HG03039 (cell line): ENCODE data around the gene CRNN.
A peak's percentile ranks its signal among the peaks of the same experiment; 100 is the strongest.

ENCODE experiments used
- ATAC-seq: cut with Tn5 transposase; IDR thresholded peaks from one replicate; pipeline ENCODE4 v1.9.1; 2021; ENCODE audit warnings: mild to moderate bottlenecking, moderate library complexity; ENCODE audit not compliant: unreplicated experiment

The CRNN gene

GRCh38 chr1:152413909-152414308 is at the start of gene CRNN:
Gene CRNN (minus strand): TSS chr1:152414263. CDS start chr1:152412233, 2,030 bp downstream.
- no peak for ATAC-seq

GRCh38 chr1:152462636-152463035 is 48.6 kb upstream of the CRNN start:
- no peak for ATAC-seq

GRCh38 chr1:152461544-152461943 is 47.5 kb upstream of the CRNN start:
- no peak for ATAC-seq

DNA sequence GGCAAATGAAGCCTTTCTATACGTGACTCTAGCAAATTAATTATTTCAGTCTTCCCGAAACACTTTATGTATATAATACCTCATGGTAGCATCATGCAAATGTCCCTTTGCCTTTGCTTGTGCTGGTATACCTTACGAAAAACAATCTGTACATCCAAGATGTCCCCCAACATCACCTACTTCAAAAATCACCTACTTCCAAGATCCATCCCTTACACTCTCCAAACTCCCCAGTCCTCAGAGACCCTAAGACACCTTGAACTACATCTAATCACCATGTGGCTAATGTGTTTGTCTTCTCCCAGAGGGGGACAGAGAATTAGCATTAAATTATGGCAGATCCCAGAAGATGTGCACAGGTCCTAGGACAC is 46.5 kb upstream of the CRNN start:
- ATAC-seq = no peak

GRCh38 chr1:152459596-152460528 is 45.8 kb upstream of the CRNN start:
- peak; percentile 68 for ATAC-seq

DNA sequence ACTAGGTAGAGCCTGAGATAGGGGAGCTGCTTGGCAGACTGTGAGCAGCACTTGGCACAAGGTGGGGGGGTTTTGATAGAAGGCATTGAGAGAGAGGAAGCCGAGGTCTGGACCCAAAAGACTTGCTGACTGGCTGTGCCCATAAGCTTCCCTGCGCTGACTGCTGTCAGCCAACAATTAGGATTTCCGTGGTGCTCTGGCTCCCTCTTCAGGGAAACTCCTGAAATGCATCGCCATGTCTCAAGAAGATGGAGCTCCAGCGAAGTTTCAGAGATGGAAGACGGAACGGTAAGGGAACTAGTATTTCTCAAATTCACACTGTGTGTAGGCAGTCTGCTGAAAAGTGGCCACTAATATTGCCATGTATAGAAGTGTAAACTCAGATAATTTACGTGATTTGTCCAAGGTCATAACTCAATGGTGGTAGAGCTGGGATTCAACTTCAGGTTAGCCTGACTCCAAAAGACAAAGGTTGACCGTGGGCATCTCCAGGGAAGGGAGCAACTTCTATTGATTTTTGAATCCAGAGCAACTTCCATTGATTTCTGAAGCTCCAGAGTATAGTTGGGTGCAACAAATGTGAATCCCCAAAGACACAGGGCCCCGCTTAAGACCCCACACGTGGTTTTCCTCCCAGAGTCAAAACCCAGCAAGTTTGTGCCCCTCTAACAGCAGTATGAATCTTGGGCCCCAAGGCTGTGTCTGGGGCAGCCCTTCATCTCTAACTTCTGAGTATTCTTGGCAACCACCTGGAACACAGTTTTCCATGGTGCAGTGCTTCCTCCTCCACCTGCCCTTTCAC is 44.5 kb upstream of the CRNN start:
- no peak for ATAC-seq

- no peak for ATAC-seq
Measured at GRCh38 chr1:152457561-152457960, 43.5 kb upstream of the CRNN start.

DNA sequence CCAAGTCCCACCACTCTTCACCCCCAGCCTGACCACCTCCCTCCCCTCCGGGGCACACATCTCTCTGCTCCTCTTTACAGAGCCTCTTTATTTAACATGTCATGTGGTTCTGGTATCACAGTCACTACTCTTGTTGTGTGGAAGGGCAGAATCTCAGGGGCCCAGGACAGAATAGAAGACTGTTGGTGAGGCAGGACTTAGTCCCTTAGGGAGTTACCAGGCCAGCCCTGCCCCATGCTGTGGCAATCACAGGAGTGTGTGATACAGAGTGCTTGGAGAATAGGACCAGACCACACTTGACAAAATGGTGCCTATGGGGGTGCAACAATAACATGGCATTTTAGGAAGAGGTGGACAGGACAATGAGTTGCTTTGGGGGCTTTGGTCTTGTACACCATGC is 43.0 kb upstream of the CRNN start:
- ATAC-seq = no peak

- no peak for ATAC-seq
Measured at GRCh38 chr1:152451254-152451653, 37.2 kb upstream of the CRNN start.

GRCh38 chr1:152449661-152450060 is 35.6 kb upstream of the CRNN start:
- no peak for ATAC-seq

GRCh38 chr1:152448496-152448895 is 34.4 kb upstream of the CRNN start:
- no peak for ATAC-seq

DNA sequence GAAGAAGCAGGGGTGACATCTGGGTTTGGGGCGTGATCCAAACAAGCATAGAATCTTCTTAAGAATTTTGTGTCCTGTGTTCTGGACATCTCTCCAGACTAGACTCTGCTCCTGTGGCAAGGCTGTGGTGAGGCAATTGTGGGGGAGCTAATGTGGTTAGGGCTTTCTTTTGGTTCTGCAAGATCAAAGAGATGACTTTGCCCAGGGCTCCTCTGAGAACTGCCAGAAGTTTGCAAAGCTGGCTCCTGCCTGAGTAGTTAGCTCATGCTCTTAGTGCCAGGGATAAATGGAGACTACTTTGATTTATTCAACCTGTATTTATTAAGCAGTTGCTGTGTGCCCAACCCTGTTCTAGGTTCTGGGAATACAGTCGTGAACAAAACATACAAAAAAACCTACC is 34.0 kb upstream of the CRNN start:
- no peak for ATAC-seq

DNA sequence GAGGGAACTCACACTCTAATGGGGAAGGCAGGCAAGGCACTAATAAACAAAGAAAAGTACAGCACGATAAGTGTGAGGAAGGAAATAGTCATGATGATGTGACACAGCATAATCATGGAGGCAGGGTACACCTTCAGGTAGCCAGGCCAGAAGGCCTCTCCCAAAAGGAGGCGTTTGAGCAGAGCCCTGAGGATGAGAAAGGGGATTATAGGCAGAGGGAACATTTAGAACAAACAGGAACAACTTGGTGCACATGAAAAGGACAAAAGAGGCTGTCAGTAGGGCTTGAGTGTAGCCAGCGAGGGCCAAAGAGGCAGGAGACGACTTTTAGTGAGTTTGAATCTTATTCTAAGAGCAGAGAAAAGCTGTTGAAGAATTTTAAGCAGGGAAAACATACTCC is 33.4 kb upstream of the CRNN start:
- no peak for ATAC-seq

- no peak for ATAC-seq
Measured at GRCh38 chr1:152444045-152444444, 30.0 kb upstream of the CRNN start.

DNA sequence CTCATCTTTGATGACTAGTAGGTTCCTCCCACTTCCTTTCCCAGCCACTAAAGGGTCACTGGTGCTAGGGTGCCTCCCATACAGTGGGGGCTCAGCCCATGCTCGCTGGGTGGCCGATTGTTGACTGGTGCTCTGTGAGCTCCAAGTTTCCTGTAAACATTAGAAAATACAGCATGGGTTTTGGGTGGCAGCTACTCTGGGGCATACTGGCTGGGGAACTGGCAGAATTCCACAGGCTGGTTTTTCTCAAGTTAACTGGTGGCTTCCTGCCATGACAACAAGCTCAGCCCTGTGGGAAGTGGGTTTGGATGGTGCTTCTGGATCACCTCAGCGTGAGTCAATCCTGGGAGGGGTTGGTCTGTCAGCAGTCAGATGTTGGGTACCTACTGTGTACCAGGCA is 28.7 kb upstream of the CRNN start:
- ATAC-seq = no peak

DNA sequence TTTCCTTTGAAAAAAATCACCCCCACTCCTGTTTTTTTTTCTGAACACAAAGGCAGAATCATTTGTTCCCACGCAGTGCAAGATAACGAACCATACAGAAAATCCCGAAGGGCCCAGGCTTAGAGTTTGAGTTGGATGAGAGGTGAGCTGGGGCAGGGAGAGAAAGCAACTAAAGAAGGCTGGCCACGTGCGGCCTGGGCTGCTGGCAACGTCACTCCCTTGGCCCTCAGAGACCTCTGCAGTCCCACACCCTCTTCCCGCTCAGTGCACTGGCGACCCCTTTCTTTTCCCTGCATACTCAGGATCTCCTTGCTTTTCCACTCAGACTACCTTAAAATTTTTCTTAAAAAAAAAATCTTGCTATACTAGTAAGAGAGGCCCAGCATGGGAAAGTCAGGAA is 28.2 kb upstream of the CRNN start:
- ATAC-seq = no peak

GRCh38 chr1:152441756-152442155 is 27.7 kb upstream of the CRNN start:
- no peak for ATAC-seq

DNA sequence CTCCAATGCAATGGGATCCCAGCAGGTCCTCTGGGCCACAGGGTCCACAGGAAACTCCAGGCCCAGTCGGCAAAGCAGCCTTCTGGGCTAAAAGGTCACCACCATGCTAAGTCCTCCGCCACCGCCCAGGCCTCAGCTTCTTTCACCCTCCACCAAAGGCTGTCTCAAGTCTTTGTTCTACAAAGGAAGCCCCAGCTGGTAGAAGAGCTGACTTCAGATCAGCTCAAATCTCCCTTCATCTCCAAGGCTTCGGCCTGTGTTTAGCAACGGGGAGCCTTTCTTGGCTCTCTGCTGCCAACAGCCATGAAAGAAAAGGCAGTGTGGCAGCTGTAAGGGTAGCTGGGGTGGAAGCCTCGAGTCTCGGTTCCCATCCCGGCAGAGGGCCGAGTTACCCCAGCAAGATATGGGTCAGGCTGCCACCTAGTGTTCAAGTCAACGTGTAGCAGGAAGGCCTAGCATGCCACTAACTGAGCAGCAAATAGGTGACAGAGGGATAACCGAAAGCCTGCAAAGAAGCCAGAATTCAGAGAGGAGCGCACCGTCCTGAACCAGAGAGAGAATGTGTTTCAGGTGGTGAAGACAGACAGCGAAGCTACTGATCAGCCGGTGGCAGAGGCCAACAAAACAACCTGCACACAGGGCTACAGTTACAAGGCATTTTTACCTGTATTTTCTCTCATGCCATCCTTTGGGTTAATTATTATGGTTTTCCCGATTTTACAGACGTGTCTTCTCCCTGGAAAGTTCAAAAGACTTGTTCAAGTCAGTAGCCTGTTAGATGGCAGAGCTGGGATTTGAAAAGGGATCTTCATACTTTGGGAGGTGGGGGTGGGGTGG is 26.8 kb upstream of the CRNN start:
- peak; percentile 92 for ATAC-seq

DNA sequence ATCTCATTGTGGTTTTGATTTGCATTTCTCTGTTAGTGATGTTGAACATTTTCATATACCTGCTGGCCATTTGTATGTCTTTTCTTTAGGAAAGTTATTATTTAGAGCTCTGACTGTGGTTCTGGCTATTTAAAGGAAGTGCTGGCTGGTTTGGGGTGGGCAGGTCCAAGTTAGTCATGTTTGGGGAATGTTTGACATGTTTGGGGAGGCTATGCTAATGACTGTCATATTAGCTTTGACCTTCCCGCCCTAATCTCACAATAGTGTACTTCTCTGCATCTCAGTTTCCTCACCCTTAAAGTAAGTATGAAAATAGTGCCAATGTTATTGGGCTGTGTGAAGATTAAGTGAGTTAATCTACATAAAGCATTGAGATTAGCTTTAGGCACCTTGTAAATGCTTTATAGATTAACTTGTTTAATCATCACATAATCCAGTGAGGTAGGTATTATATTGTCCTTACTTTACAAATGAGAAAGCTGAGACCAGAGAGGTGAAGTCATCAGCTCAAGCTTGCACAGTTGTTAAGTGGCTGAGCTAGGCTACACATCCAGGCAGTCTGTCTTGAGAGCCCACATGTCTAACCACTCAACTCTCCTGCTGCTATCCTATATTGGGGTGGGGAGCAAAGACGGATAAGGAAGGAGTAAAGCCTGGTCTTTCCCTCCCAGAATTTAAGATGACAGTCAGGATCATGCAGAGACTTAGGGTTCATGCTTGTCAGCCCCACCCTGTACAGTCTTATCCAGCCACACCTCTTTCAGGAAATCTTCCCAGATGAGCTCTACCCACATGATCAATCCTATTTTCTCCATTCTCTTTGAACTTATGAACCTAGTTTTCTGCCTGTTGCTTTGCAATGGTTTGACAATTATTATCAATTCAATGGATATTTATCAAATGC is 22.8 kb upstream of the CRNN start:
- no peak for ATAC-seq

- no peak for ATAC-seq
Measured at GRCh38 chr1:152427458-152427857, 13.4 kb upstream of the CRNN start.
